Measurements from ENCODE around the gene PRKAG2. TPM values are rescaled to one million over a fixed set of nuclear protein-coding genes. Genes with fewer than 3 reads are reported as not detected.

Gene PRKAG2
- total and polyA plus RNA-seq, 2 experiments from 2014 or later = 9.1 to 14.9 TPM

DNA sequence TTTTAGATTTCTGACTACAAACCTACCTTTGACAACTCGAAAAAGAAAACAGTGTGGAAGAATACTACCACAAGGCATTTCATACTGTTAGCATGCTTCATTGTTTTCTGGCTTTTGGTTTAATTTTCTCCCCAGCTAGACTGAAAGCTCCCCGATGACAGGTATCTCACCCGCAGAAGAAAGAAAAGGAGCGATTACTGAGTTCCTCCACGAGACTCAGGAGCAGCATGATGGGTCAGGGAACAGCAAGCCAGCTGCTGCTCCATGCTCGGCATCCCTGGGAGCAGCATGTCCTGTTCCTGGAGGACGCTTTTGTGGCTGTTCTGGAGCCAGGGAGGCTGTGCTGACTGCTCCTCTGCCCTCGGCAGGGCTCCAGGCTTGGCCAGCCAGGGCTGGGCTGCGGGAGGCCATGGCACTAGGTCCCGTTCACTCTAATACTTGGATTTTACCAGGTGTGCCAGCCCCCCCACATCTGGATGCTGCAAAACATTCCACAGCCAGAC, 133.4 kb downstream of the PRKAG2 start (continued):
- TF ChIP-seq, protein P1, sequence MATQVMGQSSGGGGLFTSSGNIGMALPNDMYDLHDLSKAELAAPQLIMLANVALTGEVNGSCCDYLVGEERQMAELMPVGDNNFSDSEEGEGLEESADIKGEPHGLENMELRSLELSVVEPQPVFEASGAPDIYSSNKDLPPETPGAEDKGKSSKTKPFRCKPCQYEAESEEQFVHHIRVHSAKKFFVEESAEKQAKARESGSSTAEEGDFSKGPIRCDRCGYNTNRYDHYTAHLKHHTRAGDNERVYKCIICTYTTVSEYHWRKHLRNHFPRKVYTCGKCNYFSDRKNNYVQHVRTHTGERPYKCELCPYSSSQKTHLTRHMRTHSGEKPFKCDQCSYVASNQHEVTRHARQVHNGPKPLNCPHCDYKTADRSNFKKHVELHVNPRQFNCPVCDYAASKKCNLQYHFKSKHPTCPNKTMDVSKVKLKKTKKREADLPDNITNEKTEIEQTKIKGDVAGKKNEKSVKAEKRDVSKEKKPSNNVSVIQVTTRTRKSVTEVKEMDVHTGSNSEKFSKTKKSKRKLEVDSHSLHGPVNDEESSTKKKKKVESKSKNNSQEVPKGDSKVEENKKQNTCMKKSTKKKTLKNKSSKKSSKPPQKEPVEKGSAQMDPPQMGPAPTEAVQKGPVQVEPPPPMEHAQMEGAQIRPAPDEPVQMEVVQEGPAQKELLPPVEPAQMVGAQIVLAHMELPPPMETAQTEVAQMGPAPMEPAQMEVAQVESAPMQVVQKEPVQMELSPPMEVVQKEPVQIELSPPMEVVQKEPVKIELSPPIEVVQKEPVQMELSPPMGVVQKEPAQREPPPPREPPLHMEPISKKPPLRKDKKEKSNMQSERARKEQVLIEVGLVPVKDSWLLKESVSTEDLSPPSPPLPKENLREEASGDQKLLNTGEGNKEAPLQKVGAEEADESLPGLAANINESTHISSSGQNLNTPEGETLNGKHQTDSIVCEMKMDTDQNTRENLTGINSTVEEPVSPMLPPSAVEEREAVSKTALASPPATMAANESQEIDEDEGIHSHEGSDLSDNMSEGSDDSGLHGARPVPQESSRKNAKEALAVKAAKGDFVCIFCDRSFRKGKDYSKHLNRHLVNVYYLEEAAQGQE (IDR thresholded peaks at IDR 0.05; ENCODE audit: unreplicated experiment) = no peak
- TF ChIP-seq, protein P2, sequence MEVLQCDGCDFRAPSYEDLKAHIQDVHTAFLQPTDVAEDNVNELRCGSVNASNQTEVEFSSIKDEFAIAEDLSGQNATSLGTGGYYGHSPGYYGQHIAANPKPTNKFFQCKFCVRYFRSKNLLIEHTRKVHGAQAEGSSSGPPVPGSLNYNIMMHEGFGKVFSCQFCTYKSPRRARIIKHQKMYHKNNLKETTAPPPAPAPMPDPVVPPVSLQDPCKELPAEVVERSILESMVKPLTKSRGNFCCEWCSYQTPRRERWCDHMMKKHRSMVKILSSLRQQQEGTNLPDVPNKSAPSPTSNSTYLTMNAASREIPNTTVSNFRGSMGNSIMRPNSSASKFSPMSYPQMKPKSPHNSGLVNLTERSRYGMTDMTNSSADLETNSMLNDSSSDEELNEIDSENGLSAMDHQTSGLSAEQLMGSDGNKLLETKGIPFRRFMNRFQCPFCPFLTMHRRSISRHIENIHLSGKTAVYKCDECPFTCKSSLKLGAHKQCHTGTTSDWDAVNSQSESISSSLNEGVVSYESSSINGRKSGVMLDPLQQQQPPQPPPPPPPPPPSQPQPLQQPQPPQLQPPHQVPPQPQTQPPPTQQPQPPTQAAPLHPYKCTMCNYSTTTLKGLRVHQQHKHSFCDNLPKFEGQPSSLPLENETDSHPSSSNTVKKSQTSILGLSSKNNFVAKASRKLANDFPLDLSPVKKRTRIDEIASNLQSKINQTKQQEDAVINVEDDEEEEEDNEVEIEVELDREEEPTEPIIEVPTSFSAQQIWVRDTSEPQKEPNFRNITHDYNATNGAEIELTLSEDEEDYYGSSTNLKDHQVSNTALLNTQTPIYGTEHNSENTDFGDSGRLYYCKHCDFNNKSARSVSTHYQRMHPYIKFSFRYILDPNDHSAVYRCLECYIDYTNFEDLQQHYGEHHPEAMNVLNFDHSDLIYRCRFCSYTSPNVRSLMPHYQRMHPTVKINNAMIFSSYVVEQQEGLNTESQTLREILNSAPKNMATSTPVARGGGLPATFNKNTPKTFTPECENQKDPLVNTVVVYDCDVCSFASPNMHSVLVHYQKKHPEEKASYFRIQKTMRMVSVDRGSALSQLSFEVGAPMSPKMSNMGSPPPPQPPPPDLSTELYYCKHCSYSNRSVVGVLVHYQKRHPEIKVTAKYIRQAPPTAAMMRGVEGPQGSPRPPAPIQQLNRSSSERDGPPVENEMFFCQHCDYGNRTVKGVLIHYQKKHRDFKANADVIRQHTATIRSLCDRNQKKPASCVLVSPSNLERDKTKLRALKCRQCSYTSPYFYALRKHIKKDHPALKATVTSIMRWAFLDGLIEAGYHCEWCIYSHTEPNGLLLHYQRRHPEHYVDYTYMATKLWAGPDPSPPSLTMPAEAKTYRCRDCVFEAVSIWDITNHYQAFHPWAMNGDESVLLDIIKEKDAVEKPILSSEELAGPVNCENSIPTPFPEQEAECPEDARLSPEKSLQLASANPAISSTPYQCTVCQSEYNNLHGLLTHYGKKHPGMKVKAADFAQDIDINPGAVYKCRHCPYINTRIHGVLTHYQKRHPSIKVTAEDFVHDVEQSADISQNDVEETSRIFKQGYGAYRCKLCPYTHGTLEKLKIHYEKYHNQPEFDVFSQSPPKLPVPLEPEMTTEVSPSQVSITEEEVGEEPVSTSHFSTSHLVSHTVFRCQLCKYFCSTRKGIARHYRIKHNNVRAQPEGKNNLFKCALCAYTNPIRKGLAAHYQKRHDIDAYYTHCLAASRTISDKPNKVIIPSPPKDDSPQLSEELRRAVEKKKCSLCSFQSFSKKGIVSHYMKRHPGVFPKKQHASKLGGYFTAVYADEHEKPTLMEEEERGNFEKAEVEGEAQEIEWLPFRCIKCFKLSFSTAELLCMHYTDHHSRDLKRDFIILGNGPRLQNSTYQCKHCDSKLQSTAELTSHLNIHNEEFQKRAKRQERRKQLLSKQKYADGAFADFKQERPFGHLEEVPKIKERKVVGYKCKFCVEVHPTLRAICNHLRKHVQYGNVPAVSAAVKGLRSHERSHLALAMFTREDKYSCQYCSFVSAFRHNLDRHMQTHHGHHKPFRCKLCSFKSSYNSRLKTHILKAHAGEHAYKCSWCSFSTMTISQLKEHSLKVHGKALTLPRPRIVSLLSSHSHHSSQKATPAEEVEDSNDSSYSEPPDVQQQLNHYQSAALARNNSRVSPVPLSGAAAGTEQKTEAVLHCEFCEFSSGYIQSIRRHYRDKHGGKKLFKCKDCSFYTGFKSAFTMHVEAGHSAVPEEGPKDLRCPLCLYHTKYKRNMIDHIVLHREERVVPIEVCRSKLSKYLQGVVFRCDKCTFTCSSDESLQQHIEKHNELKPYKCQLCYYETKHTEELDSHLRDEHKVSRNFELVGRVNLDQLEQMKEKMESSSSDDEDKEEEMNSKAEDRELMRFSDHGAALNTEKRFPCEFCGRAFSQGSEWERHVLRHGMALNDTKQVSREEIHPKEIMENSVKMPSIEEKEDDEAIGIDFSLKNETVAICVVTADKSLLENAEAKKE (CRISPR knock-in tag; IDR thresholded peaks at IDR 0.05) = no peak
- TF ChIP-seq EZH2 (IDR thresholded peaks at IDR 0.05; ENCODE audit: low read depth, unreplicated experiment) (no peak), NANOG (IDR thresholded peaks at IDR 0.05; ENCODE audit: borderline replicate concordance) (no peak), EZH2phosphoT487 (IDR thresholded peaks at IDR 0.05; ENCODE audit: unreplicated experiment) (no peak), ZNF114 (CRISPR knock-in tag; IDR thresholded peaks at IDR 0.05) (no peak), JUNB (IDR thresholded peaks at IDR 0.05; ENCODE audit: unreplicated experiment) (no peak)
